Keratinocyte (primary cell): ENCODE results near the gene NCKAP5.

ENCODE experiments used
- EZH2 ChIP-seq: IDR thresholded peaks from one replicate; pipeline ENCODE4 v1.6.1; 2012; ENCODE audit warnings: inconsistent platforms, mild to moderate bottlenecking, low read length, moderate library complexity
- TF ChIP-seq, protein P1 (sequence below), 3 experiments: IDR thresholded peaks in 1 of 3; conservative IDR thresholded peaks in 1 of 3; optimal IDR thresholded peaks in 1 of 3; 2 replicates in 2 of 3; 3 replicates in 1 of 3; pipeline versions ENCODE3 to v1.5.1; 2011; ENCODE audit warnings: low read length in 3 of 3, mild to moderate bottlenecking in 3 of 3, moderate library complexity in 2 of 3, control low read depth in 1 of 3, inconsistent platforms in 1 of 3; ENCODE audit not compliant: insufficient read depth in 2 of 3; ENCODE audit errors: extremely low read depth in 1 of 3

DNA sequence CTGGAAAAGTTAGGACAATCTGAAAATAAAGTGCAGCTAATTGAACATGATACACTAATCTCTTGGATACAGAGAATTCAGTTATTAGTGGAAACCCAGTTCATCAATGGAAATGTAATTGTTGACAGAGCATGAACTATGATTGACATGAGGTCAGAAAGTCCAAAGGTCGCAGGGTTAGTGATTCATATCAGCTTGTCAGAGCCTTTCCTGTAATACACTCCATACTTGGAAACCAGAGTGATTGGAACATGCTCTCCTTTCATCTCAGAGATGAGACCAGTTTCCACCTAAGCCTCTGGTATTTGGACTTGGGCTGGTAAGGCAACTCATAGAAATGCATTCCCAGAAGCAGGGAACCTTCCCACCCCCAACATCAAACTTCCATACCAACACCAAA, 8.5 kb upstream of the NCKAP5 start:
- TF ChIP-seq, protein P1, sequence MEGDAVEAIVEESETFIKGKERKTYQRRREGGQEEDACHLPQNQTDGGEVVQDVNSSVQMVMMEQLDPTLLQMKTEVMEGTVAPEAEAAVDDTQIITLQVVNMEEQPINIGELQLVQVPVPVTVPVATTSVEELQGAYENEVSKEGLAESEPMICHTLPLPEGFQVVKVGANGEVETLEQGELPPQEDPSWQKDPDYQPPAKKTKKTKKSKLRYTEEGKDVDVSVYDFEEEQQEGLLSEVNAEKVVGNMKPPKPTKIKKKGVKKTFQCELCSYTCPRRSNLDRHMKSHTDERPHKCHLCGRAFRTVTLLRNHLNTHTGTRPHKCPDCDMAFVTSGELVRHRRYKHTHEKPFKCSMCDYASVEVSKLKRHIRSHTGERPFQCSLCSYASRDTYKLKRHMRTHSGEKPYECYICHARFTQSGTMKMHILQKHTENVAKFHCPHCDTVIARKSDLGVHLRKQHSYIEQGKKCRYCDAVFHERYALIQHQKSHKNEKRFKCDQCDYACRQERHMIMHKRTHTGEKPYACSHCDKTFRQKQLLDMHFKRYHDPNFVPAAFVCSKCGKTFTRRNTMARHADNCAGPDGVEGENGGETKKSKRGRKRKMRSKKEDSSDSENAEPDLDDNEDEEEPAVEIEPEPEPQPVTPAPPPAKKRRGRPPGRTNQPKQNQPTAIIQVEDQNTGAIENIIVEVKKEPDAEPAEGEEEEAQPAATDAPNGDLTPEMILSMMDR (optimal IDR thresholded peaks at IDR 0.05 in 1 of 3, IDR thresholded peaks at IDR 0.05 in 1 of 3, conservative IDR thresholded peaks at IDR 0.05 in 1 of 3; ENCODE audit: extremely low read depth in 1 of 3, insufficient read depth in 2 of 3, low read length in 3 of 3) = no peak
- TF ChIP-seq EZH2 = no peak
